HG03354 (cell line): ENCODE measurements around the gene COA8.
A peak's percentile ranks its signal among the peaks of the same experiment; 100 is the strongest.

ENCODE experiments used
- ATAC-seq: cut with Tn5 transposase; IDR thresholded peaks from one replicate; pipeline ENCODE4 v1.9.1; 2021; ENCODE audit warnings: mild to moderate bottlenecking; ENCODE audit not compliant: unreplicated experiment, poor library complexity, severe bottlenecking

COA8 gene

GRCh38 chr14:103547455-103547940, 15.3 kb upstream of the COA8 start:
- ATAC-seq, result no peak

- ATAC-seq, result no peak
Measured at GRCh38 chr14:103547941-103548462, 14.8 kb upstream of the COA8 start.

- ATAC-seq, result no peak
Measured at GRCh38 chr14:103548463-103549351, 14.1 kb upstream of the COA8 start.

- no peak for ATAC-seq
Measured at GRCh38 chr14:103549361-103550311, 13.1 kb upstream of the COA8 start.

GRCh38 chr14:103550451-103551337, 12.1 kb upstream of the COA8 start:
- no peak for ATAC-seq

GRCh38 chr14:103551338-103551762, 11.4 kb upstream of the COA8 start:
- no peak for ATAC-seq

GRCh38 chr14:103552011-103552845, 10.5 kb upstream of the COA8 start:
- no peak for ATAC-seq

GRCh38 chr14:103552846-103553210, 9.9 kb upstream of the COA8 start:
- no peak for ATAC-seq

- ATAC-seq, result no peak
Measured at GRCh38 chr14:103555559-103556337, 7.0 kb upstream of the COA8 start.

- ATAC-seq, result no peak
Measured at GRCh38 chr14:103556946-103557758, 5.6 kb upstream of the COA8 start.

GRCh38 chr14:103558071-103558882, 4.5 kb upstream of the COA8 start:
- no peak for ATAC-seq

- ATAC-seq, result no peak
Measured at GRCh38 chr14:103559766-103560165, 3.0 kb upstream of the COA8 start.

- no peak for ATAC-seq
Measured at GRCh38 chr14:103560691-103561090, 2.1 kb upstream of the COA8 start.

GRCh38 chr14:103561381-103562178, 1.2 kb upstream of the COA8 start:
- peak; percentile 30 for ATAC-seq

- no peak for ATAC-seq
Measured at GRCh38 chr14:103562179-103562428, 656 bp upstream of the COA8 start.

- ATAC-seq, result no peak
Measured at GRCh38 chr14:103563226-103563620, 463 bp downstream of the COA8 start.
